SW 1271 (cell line): Measurements from ENCODE around the gene RNF212B.
"Not testable (repeated sequence)": the region's sequence is repeated elsewhere in the genome, so short reads cannot be mapped to it uniquely, and the experiment has no call there.

Experiments used
- DNase-seq, 2 experiments: peaks; one replicate each; lab custom pipeline; 2025; lab: John Stamatoyannopoulos, UW

Gene RNF212B

GRCh38 chr14:23237772-23238594 is at the start of gene RNF212B:
RNF212B (plus strand) TSS chr14:23237936; CDS start chr14:23240346, 2,410 bp downstream.
- peak in 1 of 2 experiments; percentile 11 for DNase-seq

DNA sequence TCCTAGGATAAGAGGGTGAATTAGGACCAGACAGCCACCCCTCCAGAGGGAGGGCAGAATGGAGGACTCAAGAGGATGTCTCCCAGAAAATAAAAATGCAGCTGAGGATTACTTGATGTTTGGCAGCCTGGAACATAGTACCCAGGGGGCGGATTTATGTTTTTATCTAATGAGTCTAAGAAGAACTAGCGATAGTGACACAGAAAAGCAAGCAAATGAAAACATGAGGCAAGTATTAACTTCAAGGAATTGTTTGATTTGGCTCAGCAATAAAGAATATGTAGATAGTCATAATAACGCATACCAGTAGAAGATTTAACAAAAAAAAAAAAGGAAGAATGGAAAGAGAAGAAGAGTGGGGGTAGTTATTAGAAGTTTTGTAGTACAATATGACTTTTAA is 44.3 kb upstream of the RNF212B start:
- no peak for DNase-seq

DNA sequence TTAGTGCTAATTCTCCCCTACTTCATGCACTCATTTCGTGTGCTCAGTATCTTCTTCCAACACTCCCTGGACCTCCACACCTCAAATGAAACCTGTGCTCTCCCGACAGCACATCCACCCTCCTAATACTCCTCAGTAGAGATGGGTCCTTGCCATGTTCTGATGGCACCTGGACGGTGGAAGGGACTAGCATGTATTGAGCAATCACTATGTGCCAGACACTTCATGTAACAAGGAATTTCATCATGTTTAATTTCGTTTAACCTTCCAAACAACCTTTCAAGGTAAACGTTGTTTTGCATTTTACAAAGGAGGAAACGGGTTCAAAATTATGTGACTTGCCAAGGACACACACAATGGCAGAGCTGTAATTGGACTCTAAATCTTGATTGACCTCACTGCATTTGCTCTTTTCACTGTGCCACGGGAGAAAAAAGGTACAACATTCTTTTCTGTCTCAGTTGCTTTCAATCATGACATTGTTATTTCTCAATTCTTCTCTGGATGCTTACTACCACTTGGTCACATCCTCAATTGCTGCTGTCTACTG is 42.1 kb upstream of the RNF212B start:
- DNase-seq, result no peak

DNA sequence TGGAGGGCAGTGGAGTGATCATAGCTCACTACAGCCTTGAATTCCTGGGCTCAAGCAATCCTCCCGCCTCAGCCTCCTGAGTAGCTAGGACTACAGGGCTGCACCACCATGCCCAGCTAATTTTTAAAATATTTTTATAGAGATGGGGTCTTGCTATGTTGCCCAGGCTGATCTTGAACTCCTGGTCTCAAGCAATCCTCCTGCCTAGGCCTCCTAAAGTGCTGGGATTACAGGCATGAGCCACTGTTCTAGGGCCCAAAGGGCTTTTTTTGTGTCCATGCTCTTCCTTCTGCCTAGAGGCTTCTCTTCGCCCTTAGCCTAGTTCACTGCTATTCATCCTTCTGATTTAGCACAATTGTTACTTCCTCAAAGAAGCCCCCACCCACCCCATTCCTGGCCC is 41.2 kb upstream of the RNF212B start:
- DNase-seq, result not testable (repeated sequence)

DNA sequence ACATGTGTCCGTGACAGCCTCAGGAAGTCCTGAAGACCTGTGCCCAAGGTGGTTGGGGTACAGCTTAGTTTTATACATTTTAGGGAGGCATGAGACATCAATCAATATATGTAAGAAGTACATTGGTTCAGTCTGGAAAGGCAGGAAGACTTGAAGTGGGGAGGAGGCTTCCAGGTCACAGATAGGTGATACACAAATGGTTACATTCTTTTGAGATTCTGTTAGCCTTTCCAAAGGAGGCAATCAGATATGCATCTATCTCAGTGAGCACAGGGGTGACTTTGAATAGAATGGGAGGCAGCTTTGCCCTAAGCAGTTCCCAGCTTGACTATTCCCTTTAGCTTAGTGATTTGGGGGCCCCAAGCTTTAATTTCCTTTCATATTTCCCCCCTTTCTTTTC is 38.6 kb upstream of the RNF212B start:
- not testable (repeated sequence) for DNase-seq

- DNase-seq, result no peak
Observed at GRCh38 chr14:23202001-23202400, 35.7 kb upstream of the RNF212B start.

- no peak for DNase-seq
Observed at GRCh38 chr14:23206422-23207145, 31.2 kb upstream of the RNF212B start.

GRCh38 chr14:23207146-23207540 is 30.6 kb upstream of the RNF212B start:
- no peak for DNase-seq

DNA sequence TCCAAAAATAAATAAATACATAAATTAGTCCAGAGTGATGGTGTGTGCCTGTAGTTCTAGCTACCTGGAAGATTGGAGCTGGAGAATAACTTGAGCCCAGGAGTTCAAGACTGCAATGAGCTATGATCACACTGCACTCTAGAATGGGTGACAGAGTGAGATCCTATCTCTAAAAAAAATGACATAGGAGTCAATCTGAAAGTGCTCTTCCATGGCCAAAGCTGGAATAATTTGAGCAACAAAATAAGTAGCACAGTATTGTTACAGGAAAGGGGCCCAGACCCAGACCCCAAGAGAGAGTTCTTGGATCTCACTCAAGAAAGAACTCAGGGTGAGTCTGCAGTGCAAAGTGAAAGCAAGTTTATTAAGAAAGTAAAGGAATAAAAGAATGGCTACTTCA is 29.4 kb upstream of the RNF212B start:
- no peak for DNase-seq

DNA sequence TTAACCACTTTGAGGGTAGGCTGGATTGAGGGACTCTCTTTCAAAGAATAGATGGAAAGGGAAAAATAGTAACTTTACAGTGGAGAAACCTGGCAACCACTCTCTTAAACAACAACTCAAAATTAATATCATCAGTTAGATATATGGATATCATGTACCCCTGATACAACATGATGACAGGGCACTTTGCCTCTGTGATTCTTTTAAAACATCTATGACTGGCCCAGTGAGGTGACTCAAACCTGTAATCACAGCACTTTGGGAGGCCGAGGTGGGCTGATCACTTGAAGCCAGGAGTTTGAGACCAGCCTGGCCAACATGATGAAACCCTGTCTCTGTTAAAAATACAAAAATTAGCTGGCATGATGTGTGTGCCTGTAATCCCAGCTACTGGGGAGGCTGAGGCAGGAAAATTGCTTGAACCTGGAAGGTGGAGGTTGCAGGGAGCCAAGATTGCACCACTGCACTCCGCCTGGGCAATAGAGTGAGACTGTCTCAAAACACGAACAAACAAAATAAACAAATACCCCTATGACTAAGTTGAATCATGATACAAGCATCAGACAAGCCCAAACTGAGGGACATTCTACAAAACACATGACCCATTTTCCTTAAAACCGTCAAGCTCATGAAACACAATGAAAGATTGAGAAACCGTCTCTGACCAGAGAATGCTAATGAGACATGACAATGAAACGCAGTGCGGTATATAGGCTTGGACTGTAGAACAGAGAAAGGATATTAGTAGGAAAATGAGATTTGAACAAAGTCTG is 27.9 kb upstream of the RNF212B start:
- DNase-seq, result no peak

DNA sequence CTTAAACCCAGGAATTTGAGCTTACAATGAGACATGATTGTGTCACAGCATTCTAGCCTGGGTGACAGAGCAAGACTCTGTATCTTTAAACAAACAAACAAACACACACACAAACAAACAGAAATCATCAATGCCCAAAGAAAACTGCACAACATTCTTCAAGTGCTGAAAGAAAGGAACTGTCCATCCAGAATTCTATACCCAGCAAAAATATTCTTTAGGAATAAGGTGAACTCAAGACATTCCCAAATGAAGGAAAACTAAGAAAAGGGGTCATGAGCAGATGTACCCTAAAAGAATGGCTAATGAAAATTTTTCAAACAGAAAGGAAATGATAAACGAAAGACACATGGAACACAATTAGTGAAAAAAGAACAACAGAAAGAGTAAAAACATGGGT is 22.3 kb upstream of the RNF212B start:
- DNase-seq, result no peak

GRCh38 chr14:23217032-23218020 is 20.4 kb upstream of the RNF212B start:
- no peak for DNase-seq

GRCh38 chr14:23219075-23219474 is 18.7 kb upstream of the RNF212B start:
- DNase-seq, result no peak

DNA sequence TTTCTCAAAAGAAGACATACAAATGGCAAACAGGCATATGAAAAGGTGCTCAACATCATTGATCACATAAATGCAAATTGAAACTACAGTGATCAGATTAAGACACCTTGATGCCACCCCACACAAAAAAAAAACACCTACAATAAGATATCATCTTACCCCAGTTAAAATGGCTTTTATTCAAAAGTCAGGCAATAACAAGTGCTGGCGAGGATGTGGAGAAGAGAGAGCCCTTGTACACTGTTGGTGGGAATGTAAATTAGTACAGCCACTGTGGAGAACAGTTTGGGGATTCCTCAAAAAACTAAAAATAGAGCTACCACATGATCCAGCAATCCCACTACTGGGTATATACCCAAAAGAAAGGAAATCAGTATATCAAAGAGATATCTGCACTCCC is 12.8 kb upstream of the RNF212B start:
- DNase-seq, result not testable (repeated sequence)

DNA sequence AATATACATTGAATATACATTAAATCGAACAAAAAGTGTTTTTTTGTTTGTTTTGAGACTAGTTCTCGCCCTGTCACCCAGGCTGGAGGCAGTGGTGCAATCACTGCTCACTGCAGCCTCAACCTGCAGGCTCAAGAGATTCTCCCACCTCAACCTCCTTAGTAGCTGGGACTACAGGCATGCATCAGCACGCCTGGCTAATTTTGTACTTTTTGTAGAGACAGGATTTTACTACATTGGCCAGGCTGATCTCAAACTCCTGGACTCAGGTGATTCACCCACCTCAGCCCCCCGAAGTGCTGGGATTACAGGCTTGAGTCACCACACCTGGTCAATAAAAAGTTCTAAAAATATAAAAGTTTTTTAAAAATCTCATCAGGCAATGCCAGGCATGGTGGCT is 10.2 kb upstream of the RNF212B start:
- no peak for DNase-seq

DNA sequence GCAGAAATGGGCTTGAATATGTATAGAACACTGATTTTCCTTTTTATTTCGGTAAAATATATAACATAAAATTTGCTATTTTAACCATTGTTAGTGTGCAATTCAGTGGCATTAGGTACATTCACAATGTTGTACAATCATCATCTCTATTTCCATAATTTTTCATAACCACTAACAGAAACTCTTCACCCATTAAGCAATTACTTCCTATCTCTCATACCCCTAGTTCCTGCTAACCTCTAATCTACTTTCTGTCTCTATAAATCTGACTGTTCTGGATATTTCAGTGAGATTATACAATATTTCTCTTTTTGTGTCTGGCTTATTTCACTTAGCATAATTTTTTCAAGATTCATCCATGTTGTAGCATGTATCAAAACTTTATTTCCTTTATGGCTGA is 8.9 kb upstream of the RNF212B start:
- DNase-seq, result no peak

- DNase-seq, result not testable (repeated sequence)
Observed at GRCh38 chr14:23232241-23232808, 5.4 kb upstream of the RNF212B start.

- DNase-seq, result no peak
Observed at GRCh38 chr14:23240661-23241060, 2.9 kb downstream of the RNF212B start.

DNA sequence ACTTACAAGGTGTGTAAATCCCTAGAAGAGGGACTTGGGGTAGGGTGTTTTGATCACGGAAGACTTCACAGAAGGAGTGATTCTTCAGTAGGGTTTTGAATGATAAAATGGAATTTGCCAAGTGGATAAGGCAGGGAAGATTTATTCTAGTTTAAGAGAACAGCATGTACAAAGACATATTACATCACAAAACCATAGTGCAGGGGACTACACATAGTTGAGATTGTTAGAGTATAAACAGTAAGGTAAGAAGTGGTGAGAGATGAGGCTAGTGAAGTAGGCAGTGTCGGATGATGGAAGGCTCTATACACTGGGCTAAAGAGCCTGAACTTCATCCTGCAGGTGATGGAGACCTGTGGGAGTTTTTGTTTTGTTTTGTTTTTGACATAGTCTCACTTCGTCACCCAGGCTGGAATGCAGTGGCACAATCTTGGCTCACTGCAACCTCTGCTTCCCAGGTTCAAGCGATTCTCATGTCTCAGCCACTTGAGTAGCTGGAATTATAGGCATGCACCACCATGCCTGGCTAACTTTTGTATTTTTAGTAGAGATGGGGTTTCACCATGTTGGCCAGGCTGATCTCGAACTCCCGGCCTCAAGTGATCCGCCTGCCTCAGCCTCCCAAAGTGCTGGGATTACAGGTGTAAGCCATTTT is 3.5 kb downstream of the RNF212B start:
- DNase-seq, result not testable (repeated sequence)

DNA sequence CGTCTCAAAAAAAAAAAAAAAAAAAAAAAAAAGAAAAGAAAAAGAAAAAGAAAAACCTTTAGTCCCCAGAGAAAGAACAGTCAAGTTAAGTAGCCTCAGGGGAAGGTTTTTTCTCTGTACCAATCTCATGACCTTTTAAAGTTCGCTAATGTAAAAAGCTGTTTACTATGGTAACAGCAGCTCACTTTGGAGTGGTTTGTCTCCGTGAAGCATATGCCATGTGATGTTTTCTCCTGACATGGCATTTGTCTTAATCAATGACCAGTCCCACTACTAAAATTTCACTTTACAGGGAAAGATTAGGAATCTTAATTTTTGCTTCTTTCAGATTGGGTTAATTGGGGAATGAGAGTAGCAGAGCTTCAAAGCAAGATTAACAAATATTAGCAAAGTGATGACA is 4.3 kb downstream of the RNF212B start:
- no peak for DNase-seq
